ENCODE results near the gene CDH13. TPM values are rescaled to one million over a fixed set of nuclear protein-coding genes. Genes with fewer than 3 reads are reported as not detected.
A peak's percentile ranks its signal among the peaks of the same experiment; 100 is the strongest.

The CDH13 gene
- total RNA-seq, 1 donor, result 102 TPM

DNA sequence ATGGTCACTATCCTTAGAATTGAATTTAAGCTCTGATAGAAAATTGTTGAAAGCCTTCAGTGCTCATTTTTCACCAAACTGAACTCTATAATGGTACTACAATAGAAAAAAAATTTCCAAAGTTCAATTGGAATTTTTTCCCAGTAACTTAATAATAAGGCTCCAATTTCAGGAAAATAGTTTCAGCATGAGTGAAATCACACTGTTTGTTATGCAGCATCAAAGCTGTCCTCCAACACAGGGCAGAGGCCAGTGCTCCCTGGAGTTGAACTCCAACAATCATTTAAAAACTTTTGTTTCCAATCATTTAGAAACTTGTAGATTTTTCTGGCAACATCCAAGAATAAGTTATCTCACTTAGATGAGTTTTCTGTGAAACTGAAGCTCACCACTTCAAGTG is 1077.9 kb downstream of the CDH13 start:
- DNase-seq (ENCODE audit: insufficient read length, low spot score, missing footprints), result no peak
- Histone ChIP-seq H3K9me3 (ENCODE audit: low read depth, low read length) (no peaks in the 10 kb centered on the region), H2AFZ (ENCODE audit: low read length) (no peak overlapping the region), H3K4me3 (ENCODE audit: insufficient read depth, low read length) (no peak overlapping the region), H3K79me2 (ENCODE audit: insufficient read depth, low read length) (no peaks in the 10 kb centered on the region), H3K27ac (ENCODE audit: low read depth, low read length) (no peak overlapping the region), H3K36me3 (ENCODE audit: insufficient read depth, low read length) (no peaks in the 10 kb centered on the region), H3K4me1 (ENCODE audit: insufficient read depth, low read length) (peaks cover 12% of the 10 kb centered on the region), H3K27me3 (ENCODE audit: insufficient read depth, low read length) (no peaks in the 10 kb centered on the region), H3K4me2 (ENCODE audit: insufficient read depth, low read length) (no peak overlapping the region), H4K20me1 (ENCODE audit: insufficient read depth, low read length) (peaks cover 3% of the 10 kb centered on the region)
- TF ChIP-seq, protein P1, sequence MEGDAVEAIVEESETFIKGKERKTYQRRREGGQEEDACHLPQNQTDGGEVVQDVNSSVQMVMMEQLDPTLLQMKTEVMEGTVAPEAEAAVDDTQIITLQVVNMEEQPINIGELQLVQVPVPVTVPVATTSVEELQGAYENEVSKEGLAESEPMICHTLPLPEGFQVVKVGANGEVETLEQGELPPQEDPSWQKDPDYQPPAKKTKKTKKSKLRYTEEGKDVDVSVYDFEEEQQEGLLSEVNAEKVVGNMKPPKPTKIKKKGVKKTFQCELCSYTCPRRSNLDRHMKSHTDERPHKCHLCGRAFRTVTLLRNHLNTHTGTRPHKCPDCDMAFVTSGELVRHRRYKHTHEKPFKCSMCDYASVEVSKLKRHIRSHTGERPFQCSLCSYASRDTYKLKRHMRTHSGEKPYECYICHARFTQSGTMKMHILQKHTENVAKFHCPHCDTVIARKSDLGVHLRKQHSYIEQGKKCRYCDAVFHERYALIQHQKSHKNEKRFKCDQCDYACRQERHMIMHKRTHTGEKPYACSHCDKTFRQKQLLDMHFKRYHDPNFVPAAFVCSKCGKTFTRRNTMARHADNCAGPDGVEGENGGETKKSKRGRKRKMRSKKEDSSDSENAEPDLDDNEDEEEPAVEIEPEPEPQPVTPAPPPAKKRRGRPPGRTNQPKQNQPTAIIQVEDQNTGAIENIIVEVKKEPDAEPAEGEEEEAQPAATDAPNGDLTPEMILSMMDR (IDR thresholded peaks at IDR 0.05; ENCODE audit: extremely low read depth, low read depth, low read length), result no peak

DNA sequence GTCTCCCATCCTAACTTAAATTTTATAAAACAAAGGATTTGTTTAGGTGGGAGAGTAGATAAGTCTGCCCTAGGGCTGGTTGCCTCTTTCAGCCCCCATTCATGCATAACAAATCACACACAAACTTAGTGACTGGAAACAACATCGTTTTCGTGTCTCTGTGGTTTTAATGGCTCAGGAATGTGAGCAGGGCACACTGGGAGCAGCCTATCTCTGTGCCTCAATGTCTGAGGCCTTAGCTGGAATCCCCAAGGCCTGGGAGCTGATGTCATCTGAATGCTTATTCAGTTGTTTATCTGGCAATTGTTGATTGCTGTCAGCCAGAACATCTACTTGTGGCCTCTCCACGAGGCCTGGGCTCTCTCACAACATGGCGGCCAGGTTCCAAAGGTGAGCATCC is 1079.1 kb downstream of the CDH13 start:
- Histone ChIP-seq H3K27ac (ENCODE audit: low read depth, low read length) (peak overlapping the region; percentile 74), H4K20me1 (ENCODE audit: insufficient read depth, low read length) (peaks cover 3% of the 10 kb centered on the region), H3K27me3 (ENCODE audit: insufficient read depth, low read length) (no peaks in the 10 kb centered on the region), H2AFZ (ENCODE audit: low read length) (no peak overlapping the region), H3K4me3 (ENCODE audit: insufficient read depth, low read length) (peak overlapping the region; percentile 15), H3K4me1 (ENCODE audit: insufficient read depth, low read length) (peaks cover 12% of the 10 kb centered on the region), H3K4me2 (ENCODE audit: insufficient read depth, low read length) (no peak overlapping the region), H3K9me3 (ENCODE audit: low read depth, low read length) (no peaks in the 10 kb centered on the region), H3K79me2 (ENCODE audit: insufficient read depth, low read length) (no peaks in the 10 kb centered on the region), H3K36me3 (ENCODE audit: insufficient read depth, low read length) (no peaks in the 10 kb centered on the region)
- TF ChIP-seq, protein P1 (IDR thresholded peaks at IDR 0.05; ENCODE audit: extremely low read depth, low read depth, low read length), result no peak
- no peak for DNase-seq (ENCODE audit: insufficient read length, low spot score, missing footprints)

DNA sequence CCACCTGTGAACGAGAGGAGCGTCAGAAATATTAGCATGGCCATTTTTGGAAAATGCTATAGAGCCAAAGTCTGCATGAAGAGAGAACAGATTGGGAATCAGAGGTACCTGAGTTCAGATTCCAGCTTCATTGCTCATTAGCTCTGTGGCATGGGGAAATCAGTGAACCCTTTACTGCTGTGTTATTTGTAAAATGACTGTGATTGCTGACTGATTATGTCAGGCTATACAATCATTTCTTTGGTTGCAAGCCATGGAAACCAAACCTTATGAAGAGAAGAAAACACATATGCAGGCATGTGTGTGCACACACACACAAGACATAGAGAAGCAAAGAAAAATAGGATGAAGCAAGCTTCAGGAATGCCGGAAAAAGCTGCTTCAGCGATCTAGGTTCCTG is 1079.6 kb downstream of the CDH13 start:
- H4K20me1 ChIP-seq (ENCODE audit: insufficient read depth, low read length), result peaks cover 3% of the 10 kb centered on the region
- H3K27ac ChIP-seq (ENCODE audit: low read depth, low read length), result peak overlapping the region; percentile 74
- H3K4me2 ChIP-seq (ENCODE audit: insufficient read depth, low read length), result no peak overlapping the region
- H3K4me1 ChIP-seq (ENCODE audit: insufficient read depth, low read length), result peaks cover 12% of the 10 kb centered on the region
- no peaks in the 10 kb centered on the region for H3K36me3 ChIP-seq (ENCODE audit: insufficient read depth, low read length)
- peak overlapping the region; percentile 15 for H3K4me3 ChIP-seq (ENCODE audit: insufficient read depth, low read length)
- no peaks in the 10 kb centered on the region for H3K27me3 ChIP-seq (ENCODE audit: insufficient read depth, low read length)
- no peaks in the 10 kb centered on the region for H3K79me2 ChIP-seq (ENCODE audit: insufficient read depth, low read length)
- H2AFZ ChIP-seq (ENCODE audit: low read length), result no peak overlapping the region
- H3K9me3 ChIP-seq (ENCODE audit: low read depth, low read length), result no peaks in the 10 kb centered on the region
- no peak for DNase-seq (ENCODE audit: insufficient read length, low spot score, missing footprints)
- TF ChIP-seq, protein P1 (IDR thresholded peaks at IDR 0.05; ENCODE audit: extremely low read depth, low read depth, low read length), result no peak

DNA sequence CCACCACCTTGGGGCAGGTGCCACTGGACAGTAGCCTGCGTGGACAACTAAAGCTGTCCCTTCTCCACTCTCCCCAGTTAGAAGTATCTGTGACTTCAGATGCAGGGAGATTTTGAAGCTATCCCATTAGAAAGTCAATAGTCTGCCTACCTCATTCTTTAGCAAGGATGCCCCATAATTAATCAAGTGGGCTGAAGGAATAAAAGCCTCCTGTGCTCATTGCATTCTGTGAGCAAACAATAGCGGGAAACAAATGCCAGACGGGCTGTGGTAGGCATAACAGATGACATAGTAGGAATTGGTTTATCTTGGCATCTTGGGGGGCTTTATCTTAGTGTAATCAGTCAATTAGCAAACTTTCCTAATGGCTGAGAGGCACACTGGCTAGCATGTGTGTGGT is 1084.3 kb downstream of the CDH13 start:
- Histone ChIP-seq H2AFZ (ENCODE audit: low read length) (no peak overlapping the region), H4K20me1 (ENCODE audit: insufficient read depth, low read length) (no peaks in the 10 kb centered on the region), H3K4me3 (ENCODE audit: insufficient read depth, low read length) (no peak overlapping the region), H3K79me2 (ENCODE audit: insufficient read depth, low read length) (no peaks in the 10 kb centered on the region), H3K27ac (ENCODE audit: low read depth, low read length) (no peak overlapping the region), H3K9me3 (ENCODE audit: low read depth, low read length) (no peaks in the 10 kb centered on the region), H3K27me3 (ENCODE audit: insufficient read depth, low read length) (no peaks in the 10 kb centered on the region), H3K4me1 (ENCODE audit: insufficient read depth, low read length) (peaks cover 8% of the 10 kb centered on the region), H3K4me2 (ENCODE audit: insufficient read depth, low read length) (no peak overlapping the region), H3K36me3 (ENCODE audit: insufficient read depth, low read length) (no peaks in the 10 kb centered on the region)
- TF ChIP-seq, protein P1 (IDR thresholded peaks at IDR 0.05; ENCODE audit: extremely low read depth, low read depth, low read length), result no peak
- DNase-seq (ENCODE audit: insufficient read length, low spot score, missing footprints), result no peak
